Measurements from ENCODE around the gene ZNF414. TPM values are rescaled to one million over a fixed set of nuclear protein-coding genes. Genes with fewer than 3 reads are reported as not detected.
A peak's percentile ranks its signal among the peaks of the same experiment; 100 is the strongest.

Gene ZNF414
- total RNA-seq, 4 donors from 2014 or later = 10.3 to 62.4 (median 21.2) TPM

GRCh38 chr19:8512115-8512967 lies 1.6 kb downstream of the ZNF414 start:
- Histone ChIP-seq H3K4me3 (peak overlapping the region in 1 of 4 donors; percentile 91), H3K4me1 (peaks cover 0 to 32% (median 15%) of the 10 kb centered on the region in 4 donors), H3K36me3 (peaks cover 0 to 31% (median 0%) of the 10 kb centered on the region in 3 donors), H3K27me3 (no peaks in the 10 kb centered on the region), H3K27ac (peak overlapping the region in 2 of 4 donors; percentile 100), H3K9me3 (no peaks in the 10 kb centered on the region)
- WGBS, 2 donors = 72 to 74% methylated on average over 19 to 22 of the region's 22 CpGs
- TF ChIP-seq EP300 (IDR thresholded peaks at IDR 0.05) = no peak
- TF ChIP-seq, protein P1, sequence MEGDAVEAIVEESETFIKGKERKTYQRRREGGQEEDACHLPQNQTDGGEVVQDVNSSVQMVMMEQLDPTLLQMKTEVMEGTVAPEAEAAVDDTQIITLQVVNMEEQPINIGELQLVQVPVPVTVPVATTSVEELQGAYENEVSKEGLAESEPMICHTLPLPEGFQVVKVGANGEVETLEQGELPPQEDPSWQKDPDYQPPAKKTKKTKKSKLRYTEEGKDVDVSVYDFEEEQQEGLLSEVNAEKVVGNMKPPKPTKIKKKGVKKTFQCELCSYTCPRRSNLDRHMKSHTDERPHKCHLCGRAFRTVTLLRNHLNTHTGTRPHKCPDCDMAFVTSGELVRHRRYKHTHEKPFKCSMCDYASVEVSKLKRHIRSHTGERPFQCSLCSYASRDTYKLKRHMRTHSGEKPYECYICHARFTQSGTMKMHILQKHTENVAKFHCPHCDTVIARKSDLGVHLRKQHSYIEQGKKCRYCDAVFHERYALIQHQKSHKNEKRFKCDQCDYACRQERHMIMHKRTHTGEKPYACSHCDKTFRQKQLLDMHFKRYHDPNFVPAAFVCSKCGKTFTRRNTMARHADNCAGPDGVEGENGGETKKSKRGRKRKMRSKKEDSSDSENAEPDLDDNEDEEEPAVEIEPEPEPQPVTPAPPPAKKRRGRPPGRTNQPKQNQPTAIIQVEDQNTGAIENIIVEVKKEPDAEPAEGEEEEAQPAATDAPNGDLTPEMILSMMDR (IDR thresholded peaks at IDR 0.05) = no peak
- no peak for TF ChIP-seq POLR2A (IDR thresholded peaks at IDR 0.05)
- DNase-seq (ENCODE audit: low spot score in 2 of 2) = no peak

DNA sequence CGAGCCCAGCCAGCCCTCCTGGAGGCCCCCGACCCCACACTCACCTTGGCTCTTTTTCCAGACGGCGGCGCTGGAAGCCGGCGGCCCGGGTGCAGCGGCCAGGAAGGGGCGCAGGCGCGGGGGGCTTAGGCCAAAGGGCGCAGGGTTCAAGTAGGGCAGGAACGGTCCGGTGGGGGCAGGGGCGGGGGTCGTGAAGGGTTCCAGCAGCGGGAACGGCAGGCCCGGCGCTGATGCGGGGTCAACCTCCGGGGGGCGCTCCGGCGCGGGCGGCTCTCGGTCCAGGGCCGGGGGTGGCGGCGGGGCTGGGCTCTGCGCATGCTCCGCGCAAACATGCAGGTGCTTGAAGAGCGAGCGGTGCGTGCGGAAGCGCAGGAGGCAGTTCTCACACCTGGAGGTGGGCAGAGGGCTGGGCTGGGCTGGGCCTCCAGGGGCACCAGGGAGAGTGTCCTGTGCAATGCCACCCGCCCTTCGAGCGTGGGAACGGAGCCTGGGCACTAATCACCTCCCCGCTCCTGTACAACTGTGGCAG lies 2.3 kb downstream of the ZNF414 start:
- H3K27ac ChIP-seq = peak overlapping the region in 1 of 4 donors; percentile 100

DNA sequence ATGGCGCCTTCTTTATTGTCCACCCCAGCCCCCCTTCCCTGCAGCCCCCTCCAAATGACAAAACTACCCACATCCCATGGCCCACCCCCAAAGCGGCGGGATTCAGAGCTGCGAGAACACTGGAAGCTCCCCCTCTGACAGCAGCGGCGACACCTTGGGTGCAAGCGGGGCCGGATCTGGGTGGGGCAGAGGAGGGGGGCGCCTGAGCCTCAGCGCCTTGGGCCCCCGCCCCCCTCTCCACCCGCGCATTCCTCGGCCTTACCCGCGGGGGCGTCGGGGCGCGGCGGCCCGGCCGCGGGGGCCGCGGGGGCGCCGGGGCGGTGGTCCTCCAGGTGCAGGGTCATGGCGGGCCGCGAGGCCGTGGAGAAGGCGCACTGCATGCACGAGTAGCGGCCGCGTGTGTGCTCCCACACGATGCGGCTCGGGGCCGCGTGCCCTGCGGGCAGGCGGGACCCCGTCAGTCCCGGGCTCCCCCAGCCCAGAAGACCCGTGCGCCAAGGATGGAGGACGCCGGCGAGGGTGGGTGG lies 3.3 kb downstream of the ZNF414 start:
- Histone ChIP-seq H3K27me3 (no peaks in the 10 kb centered on the region), H3K36me3 (peaks cover 0 to 31% (median 0%) of the 10 kb centered on the region in 3 donors), H3K4me1 (peaks cover 0 to 43% (median 17%) of the 10 kb centered on the region in 4 donors), H3K27ac (no peak overlapping the region), H3K4me3 (no peak overlapping the region), H3K9me3 (no peaks in the 10 kb centered on the region)
- WGBS, 2 donors = 65 to 72% methylated on average over 24 to 42 of the region's 52 CpGs
- no peak for DNase-seq (ENCODE audit: low spot score in 2 of 2)
- TF ChIP-seq, protein P1 (IDR thresholded peaks at IDR 0.05) = no peak
- TF ChIP-seq POLR2A (IDR thresholded peaks at IDR 0.05) (no peak), EP300 (IDR thresholded peaks at IDR 0.05) (no peak)

More for the DNA sequence above, 2.3 kb downstream of the ZNF414 start:
- no peak overlapping the region for H3K4me3 ChIP-seq
- no peak for DNase-seq (ENCODE audit: low spot score in 2 of 2)
- WGBS, 2 donors = 56 to 84% methylated on average over 12 to 41 of the region's 45 CpGs
- peaks cover 0 to 33% (median 14%) of the 10 kb centered on the region in 4 donors for H3K4me1 ChIP-seq
- no peaks in the 10 kb centered on the region for H3K9me3 ChIP-seq
- no peak for TF ChIP-seq POLR2A (IDR thresholded peaks at IDR 0.05)
- TF ChIP-seq, protein P1 (IDR thresholded peaks at IDR 0.05) = no peak
- H3K27me3 ChIP-seq = no peaks in the 10 kb centered on the region
- peaks cover 0 to 31% (median 0%) of the 10 kb centered on the region in 3 donors for H3K36me3 ChIP-seq

GRCh38 chr19:8506402-8506957 lies 7.5 kb downstream of the ZNF414 start:
- Histone ChIP-seq H3K36me3 (peaks cover 0 to 30% (median 0%) of the 10 kb centered on the region in 3 donors), H3K4me3 (peak overlapping the region; percentile 48 to 73 (median 68)), H3K9me3 (no peaks in the 10 kb centered on the region), H3K4me1 (peaks cover 0 to 19% (median 7%) of the 10 kb centered on the region in 4 donors), H3K27ac (peak overlapping the region; percentile 8 to 78 (median 60)), H3K27me3 (no peaks in the 10 kb centered on the region)
- no peak for DNase-seq (ENCODE audit: low spot score in 2 of 2)
- no peak for TF ChIP-seq EP300 (IDR thresholded peaks at IDR 0.05)
- TF ChIP-seq, protein P1 (IDR thresholded peaks at IDR 0.05) = peak in 1 of 5 experiments; percentile 7
- WGBS, 2 donors = 23 to 28% methylated on average over 17 of the region's 18 CpGs

Measured in tibial nerve (tissue), 4 donors.